Adrenal gland (tissue), 12 donors: Measurements from ENCODE around the gene SLC36A3. TPM values are rescaled to one million over a fixed set of nuclear protein-coding genes. Genes with fewer than 3 reads are reported as not detected.

Source experiments
- DNase-seq, 7 donors: peaks; one replicate each; pipeline ENCODE4 v3.0.0-alpha.2; 2019 to 2020
- H3K27ac ChIP-seq, 5 donors: fragments of 200-600 bp; sonication (generic) in 4 of 5; 1 replicate in 3 of 5; 2 replicates in 2 of 5; pipeline versions ENCODE4 v1.5.1 to v1.8.0; 2016 to 2020; ENCODE audit warnings: mild to moderate bottlenecking in 1 of 5
- H3K27me3 ChIP-seq: fragments of 200-600 bp; 2 replicates; pipeline ENCODE4 v1.8.0; 2021
- H3K36me3 ChIP-seq, 2 donors: fragments of 200-600 bp; replicated peaks in 1 of 2; 1 replicate in 1 of 2; 2 replicates in 1 of 2; pipeline versions ENCODE4 v1.5.1 to v1.8.0; 2018 to 2022
- H3K4me1 ChIP-seq, 2 donors: fragments of 200-600 bp; replicated peaks in 1 of 2; 1 replicate in 1 of 2; 2 replicates in 1 of 2; pipeline versions ENCODE4 v1.5.1 to v1.8.0; 2018 to 2021
- H3K4me3 ChIP-seq, 4 donors: fragments of 200-600 bp; sonication (generic) in 3 of 4; one replicate each; pipeline ENCODE4 v1.5.1; 2016 to 2018
- H3K9me3 ChIP-seq, 3 donors: fragments of 200-600 bp; sonication (generic) in 1 of 3; replicated peaks in 1 of 3; 1 replicate in 2 of 3; 2 replicates in 1 of 3; pipeline versions ENCODE4 v1.5.1 to v1.8.0; 2016 to 2021
- CTCF ChIP-seq, 6 experiments: fragments of 450-650 bp in 4 of 6; fragments of 200-600 bp in 2 of 6; sonication (generic) in 1 of 6; IDR thresholded peaks; 1 replicate in 5 of 6; 2 replicates in 1 of 6; pipeline versions ENCODE4 v1.5.1 to v1.8.0; 2016 to 2021; ENCODE audit warnings: antibody characterized with exemption in 6 of 6, mild to moderate bottlenecking in 2 of 6, moderate library complexity in 1 of 6
- POLR2A ChIP-seq, 2 donors: fragments of 450-650 bp; IDR thresholded peaks; one replicate each; pipeline ENCODE4 v1.6.1; 2017; ENCODE audit warnings: antibody characterized with exemption in 2 of 2, mild to moderate bottlenecking in 2 of 2, moderate library complexity in 1 of 2
- WGBS, 4 donors: extraction: QIAGEN DNeasy Blood & Tissue Kit in 2 of 4; methylation state at CpG; one replicate each; pipeline versions ENCODE4 v1.1.5 to v1.1.7; 2013 to 2017; 5-methylcytosine and 5-hydroxymethylcytosine counted together
- intact Hi-C, 2 donors: fragments of 100-400 bp; cut with DNase I; formaldehyde crosslinking; loops; one replicate each; pipeline versions ENCODE4 v1.14.1 to v1.15.0; 2022 to 2023
- polyA plus RNA-seq, 3 donors: library from polyadenylated mRNA; stranded (reverse); fragments of 200-250 nt in 2 of 3; fragments of 350-450 nt in 1 of 3; fragmentation: Illumina TruSeq in 1 of 3; extraction: RNeasy Lipid Tissue Mini Kit (QIAGEN cat#74804) in 1 of 3; gene quantifications; one replicate each; pipeline ENCODE4 v1.2.3, GENCODE V29; 2013 to 2014
- total RNA-seq, 9 donors: library from RNA; depleted of rRNA in 4 of 9; stranded (reverse); fragments of >200 nt in 4 of 9; fragments of 120-200 nt in 1 of 9; fragmentation: NEBNext Ultra II Directional in 1 of 9; extraction: Animal tissue kit (Norgen Biotek cat#: 25700) in 1 of 9; gene quantifications; one replicate each; pipeline versions ENCODE4 v1.1.0 to v1.2.4, GENCODE V29; 2013 to 2023
- donor health status: healthy with polysubstance abuse.
- donor health status: Bipolar disorder and iron deficiency.
- donor health status: DM: yes; HTN: yes; CAD: no.
- donor health status: DM: no; HTN: no; CAD: no.
- donor health status: DM: no; HTN: no; CAD: no.
- donor health status: DM: yes; HTN: yes; CAD: no.

The SLC36A3 gene
- total and polyA plus RNA-seq, 12 donors, result not detected

GRCh38 chr5:151345808-151346478, 42.4 kb upstream of the SLC36A3 start:
- WGBS, 4 donors, result 25 to 46% (median 39%) methylated on average over 8 of the region's 8 CpGs
- TF ChIP-seq CTCF (IDR thresholded peaks at IDR 0.05) (no peak), POLR2A (IDR thresholded peaks at IDR 0.05) (no peak)
- H3K4me3 ChIP-seq, result no peak overlapping the region

GRCh38 chr5:151345187-151345807, 41.7 kb upstream of the SLC36A3 start:
- H3K36me3 ChIP-seq, result no peaks in the 10 kb centered on the region
- no peak for TF ChIP-seq POLR2A (IDR thresholded peaks at IDR 0.05)
- TF ChIP-seq CTCF (IDR thresholded peaks at IDR 0.05), result no peak
- H3K27me3 ChIP-seq, result peaks cover 12% of the 10 kb centered on the region
- no peak overlapping the region for H3K4me3 ChIP-seq
- H3K4me1 ChIP-seq, result no peaks in the 10 kb centered on the region
- no peaks in the 10 kb centered on the region for H3K9me3 ChIP-seq
- 42 to 47% (median 45%) methylated on average over 11 of the region's 11 CpGs for WGBS, 4 donors
- H3K27ac ChIP-seq, result no peak overlapping the region
- DNase-seq, result no peak
- intact Hi-C loops, result no loop called here

More at GRCh38 chr5:151345808-151346478, 42.4 kb upstream of the SLC36A3 start:
- peaks cover 16% of the 10 kb centered on the region for H3K27me3 ChIP-seq
- no peaks in the 10 kb centered on the region for H3K9me3 ChIP-seq
- intact Hi-C loops, result no loop called here
- peak in 5 of 7 donors; percentile 13 to 32 (median 31) for DNase-seq
- no peaks in the 10 kb centered on the region for H3K4me1 ChIP-seq
- H3K27ac ChIP-seq, result no peak overlapping the region
- H3K36me3 ChIP-seq, result no peaks in the 10 kb centered on the region

GRCh38 chr5:151344088-151344487, 40.5 kb upstream of the SLC36A3 start:
- intact Hi-C loops, result no loop called here

GRCh38 chr5:151340004-151340403, 36.4 kb upstream of the SLC36A3 start:
- peaks cover 5% of the 10 kb centered on the region for H3K27me3 ChIP-seq
- intact Hi-C loops, result no loop called here
- H3K27ac ChIP-seq, result no peak overlapping the region
- H3K36me3 ChIP-seq, result no peaks in the 10 kb centered on the region
- no peak for DNase-seq
- WGBS, 4 donors, result 60 to 73% (median 63%) methylated on average over 3 of the region's 3 CpGs
- H3K4me1 ChIP-seq, result no peaks in the 10 kb centered on the region
- no peak for TF ChIP-seq POLR2A (IDR thresholded peaks at IDR 0.05)
- no peak for TF ChIP-seq CTCF (IDR thresholded peaks at IDR 0.05)
- no peak overlapping the region for H3K4me3 ChIP-seq
- no peaks in the 10 kb centered on the region for H3K9me3 ChIP-seq

More at GRCh38 chr5:151344088-151344487, 40.5 kb upstream of the SLC36A3 start:
- H3K27ac ChIP-seq, result no peak overlapping the region
- no peaks in the 10 kb centered on the region for H3K4me1 ChIP-seq
- H3K4me3 ChIP-seq, result no peak overlapping the region
- no peaks in the 10 kb centered on the region for H3K36me3 ChIP-seq
- WGBS, 4 donors, result 86 to 92% (median 91%) methylated on average over 5 to 7 of the region's 7 CpGs
- peaks cover 9% of the 10 kb centered on the region for H3K27me3 ChIP-seq
- H3K9me3 ChIP-seq, result no peaks in the 10 kb centered on the region
- no peak for TF ChIP-seq POLR2A (IDR thresholded peaks at IDR 0.05)
- no peak for TF ChIP-seq CTCF (IDR thresholded peaks at IDR 0.05)
- no peak for DNase-seq
